Erythroblast (primary cell): ENCODE data around the gene INF2.

Source experiments
- DNase-seq, 2 experiments: peaks; one replicate each; lab custom pipeline; 2025; lab: John Stamatoyannopoulos, UW
- GATA1 ChIP-seq: IDR thresholded peaks from 2 replicates; pipeline ENCODE4 v1.6.1; 2011; ENCODE audit warnings: low read depth, mild to moderate bottlenecking, control low read depth, low read length, moderate library complexity
- POLR2A ChIP-seq: IDR thresholded peaks from 2 replicates; pipeline ENCODE4 v1.6.1; 2011; ENCODE audit warnings: mild to moderate bottlenecking, low read length

The INF2 gene

DNA sequence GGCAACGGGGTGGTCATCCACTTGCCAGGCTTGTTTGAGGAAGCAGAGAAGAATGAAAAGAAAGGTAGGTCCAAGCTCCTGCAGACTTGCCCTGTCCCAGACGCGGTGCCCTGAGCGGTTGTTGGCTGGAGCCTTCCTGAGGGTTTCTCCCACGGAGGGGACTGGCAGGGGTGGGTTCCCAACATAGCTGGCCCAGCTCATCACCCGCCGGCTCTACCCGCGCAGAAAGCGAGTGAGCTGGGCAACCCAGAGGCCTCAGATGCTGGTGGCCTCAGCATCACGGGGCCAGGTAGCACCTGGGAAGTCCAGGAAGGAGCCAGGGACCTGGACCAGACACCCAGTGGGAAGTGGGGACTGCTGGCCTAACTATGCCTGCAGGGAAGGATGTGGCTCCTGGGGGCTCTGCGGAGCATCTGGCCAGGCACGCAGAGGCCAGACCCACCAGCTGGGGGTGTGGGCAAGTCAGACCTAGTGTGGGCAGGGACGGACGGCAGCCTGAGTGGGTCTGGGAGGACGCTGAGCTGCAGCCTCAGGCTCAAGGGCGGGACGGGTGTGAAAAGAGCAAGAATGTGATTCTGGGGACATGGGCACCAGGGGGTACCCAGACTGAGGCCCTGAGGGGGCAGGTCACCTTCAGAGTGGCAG is 49.1 kb downstream of the INF2 start:
- no peak for TF ChIP-seq GATA1
- TF ChIP-seq POLR2A: no peak
- no peak for DNase-seq

DNA sequence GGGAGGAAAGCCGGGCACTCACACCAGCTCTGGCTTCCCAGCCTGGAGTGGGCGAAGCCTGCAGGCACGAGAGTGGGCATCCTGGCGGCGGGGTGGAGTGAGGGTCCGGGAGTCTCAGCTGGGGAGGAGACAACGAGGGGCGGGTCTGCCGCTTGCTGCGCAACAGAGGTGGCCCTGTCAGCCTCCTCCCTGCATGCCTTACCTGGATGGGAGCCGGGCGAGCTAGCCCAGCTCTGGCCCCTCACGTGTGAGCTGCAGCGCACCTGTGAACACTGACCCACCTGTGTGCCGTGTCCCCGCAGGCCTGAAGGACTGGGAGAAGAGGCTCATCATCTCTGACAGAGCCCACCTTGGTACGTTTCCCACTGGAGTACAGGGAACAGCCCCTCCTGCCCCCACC is 49.6 kb downstream of the INF2 start:
- DNase-seq: no peak
- TF ChIP-seq GATA1 (no peak), POLR2A (no peak)

DNA sequence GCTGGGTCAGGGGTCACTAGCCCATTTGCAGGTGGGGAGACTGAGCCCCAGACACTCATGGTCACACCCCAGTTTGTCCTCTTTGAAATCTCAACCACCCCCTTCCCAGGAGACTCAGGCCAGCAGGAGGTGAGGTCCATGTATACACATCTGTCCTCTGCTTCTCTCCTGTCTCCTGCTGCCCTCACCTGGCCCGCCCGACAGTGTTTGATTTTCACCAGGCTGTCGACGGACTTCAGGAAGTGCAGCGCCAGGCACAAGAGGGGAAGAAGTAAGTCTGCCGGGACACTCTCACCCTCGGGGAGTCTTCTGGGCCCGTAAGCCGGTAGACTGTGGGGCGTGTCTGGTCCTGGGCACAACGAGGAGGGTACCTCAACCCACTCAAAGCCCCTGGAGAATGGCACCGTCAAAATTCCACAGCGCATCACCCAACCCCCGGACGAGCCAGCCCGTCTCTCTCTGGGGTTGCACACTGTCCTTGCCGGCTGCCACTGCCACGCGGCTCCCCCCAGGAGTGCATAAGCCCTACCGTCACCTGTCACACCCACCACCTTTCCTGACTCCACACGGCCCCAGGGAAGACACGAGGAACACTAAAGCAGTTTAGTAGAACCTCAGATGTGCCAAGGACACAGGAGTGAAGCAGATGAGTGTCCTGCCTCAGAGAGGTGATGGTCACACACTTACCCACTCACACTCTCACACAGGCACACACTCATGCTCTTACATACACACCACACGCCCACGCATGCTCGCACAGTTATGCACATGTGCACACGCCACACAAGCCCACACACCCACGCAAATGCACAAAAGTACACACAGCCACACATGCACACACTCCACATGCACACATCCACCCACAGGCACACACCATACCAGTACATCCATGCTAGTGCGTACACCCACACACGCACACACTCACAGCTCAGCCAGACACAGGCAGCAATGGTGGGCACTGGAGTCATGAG is 50.4 kb downstream of the INF2 start:
- TF ChIP-seq POLR2A: no peak
- no peak for TF ChIP-seq GATA1
- no peak for DNase-seq

DNA sequence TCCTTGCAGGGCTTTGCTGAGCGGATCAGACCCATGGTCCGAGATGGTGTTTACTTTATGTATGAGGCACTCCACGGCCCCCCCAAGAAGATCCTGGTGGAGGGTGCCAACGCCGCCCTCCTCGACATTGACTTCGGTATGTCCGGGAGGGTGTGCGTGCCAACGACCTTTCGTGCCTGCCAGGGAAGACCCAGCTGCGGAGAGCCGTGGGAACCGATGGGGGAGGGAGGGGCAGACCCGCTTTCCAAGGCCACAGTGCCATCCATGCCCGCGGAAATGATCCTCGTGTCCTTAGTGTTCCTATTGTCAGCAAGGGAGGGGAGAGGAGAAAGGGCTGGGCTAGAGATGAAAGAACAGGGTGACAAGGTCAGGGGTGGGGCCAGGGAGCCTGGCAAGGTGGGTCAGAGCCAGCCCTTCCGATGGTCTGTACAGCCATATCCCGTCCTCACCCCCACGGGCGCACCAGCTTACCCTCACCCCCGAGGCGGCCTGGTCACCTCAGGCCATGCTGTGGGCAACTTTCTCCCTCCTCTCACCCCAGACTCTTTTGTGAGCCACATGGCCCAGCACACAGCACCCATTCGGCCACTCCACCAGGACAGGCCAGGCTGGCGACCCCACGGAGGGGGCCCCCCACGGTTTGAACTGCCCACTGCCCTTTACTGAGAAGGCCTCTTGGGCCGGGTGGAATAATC is 51.8 kb downstream of the INF2 start:
- no peak for DNase-seq
- TF ChIP-seq GATA1 (no peak), POLR2A (no peak)

DNA sequence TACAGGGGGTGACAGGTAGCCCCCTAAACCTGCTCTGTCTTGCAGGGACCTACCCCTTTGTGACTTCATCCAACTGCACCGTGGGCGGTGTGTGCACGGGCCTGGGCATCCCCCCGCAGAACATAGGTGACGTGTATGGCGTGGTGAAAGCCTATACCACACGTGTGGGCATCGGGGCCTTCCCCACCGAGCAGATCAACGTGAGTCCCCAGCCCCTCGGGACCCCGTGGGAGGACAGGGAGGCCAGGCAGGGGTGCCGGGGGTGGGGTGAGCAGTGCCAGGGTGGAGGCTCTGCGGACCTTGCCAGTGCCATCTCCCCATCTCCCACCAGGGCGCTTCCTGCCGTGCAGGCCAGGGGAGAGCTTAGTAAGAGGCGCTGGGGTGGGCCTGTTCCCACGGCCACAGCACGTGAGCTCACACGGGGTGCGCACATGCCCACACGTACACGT is 52.4 kb downstream of the INF2 start:
- no peak for DNase-seq
- TF ChIP-seq POLR2A (no peak), GATA1 (no peak)

DNA sequence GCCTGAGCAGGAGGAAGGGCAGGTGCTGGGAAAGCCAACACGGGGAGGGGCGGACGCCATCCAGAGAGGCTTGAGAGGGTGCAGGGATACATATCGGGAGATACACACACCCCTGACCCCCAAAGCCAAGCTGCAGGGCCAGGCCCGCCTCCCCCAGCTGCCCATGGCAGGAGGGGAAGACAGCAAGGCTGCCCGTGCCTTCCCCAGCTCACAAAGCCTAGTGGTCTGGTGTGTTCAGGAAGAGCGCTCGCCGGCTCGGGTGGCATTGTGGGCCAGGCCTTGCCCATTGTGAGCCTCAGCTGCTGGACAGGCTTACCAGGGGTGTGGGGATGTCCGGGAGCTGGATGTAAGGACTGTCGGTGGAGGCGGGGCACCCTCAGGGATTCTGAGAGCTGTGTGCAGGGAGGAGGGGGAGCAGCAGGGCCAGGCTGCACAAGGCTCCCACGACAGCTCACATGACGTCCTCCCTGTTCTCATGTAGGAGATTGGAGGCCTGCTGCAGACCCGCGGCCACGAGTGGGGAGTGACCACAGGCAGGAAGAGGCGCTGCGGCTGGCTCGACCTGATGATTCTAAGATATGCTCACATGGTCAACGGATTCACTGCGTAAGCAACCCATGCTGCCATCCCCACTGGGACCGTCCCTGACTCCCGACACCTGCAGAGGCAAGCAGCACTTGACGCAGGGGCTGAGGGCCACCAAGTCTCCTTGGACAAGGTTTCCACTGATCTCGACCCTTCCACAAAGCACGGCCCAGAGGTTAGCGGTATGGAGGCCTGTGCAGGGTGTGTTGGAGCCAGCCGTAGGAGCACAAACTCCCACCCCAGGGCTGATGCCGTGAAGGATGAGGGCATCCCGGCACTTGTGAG is 53.4 kb downstream of the INF2 start:
- no peak for DNase-seq
- TF ChIP-seq GATA1: no peak
- TF ChIP-seq POLR2A: no peak

DNA sequence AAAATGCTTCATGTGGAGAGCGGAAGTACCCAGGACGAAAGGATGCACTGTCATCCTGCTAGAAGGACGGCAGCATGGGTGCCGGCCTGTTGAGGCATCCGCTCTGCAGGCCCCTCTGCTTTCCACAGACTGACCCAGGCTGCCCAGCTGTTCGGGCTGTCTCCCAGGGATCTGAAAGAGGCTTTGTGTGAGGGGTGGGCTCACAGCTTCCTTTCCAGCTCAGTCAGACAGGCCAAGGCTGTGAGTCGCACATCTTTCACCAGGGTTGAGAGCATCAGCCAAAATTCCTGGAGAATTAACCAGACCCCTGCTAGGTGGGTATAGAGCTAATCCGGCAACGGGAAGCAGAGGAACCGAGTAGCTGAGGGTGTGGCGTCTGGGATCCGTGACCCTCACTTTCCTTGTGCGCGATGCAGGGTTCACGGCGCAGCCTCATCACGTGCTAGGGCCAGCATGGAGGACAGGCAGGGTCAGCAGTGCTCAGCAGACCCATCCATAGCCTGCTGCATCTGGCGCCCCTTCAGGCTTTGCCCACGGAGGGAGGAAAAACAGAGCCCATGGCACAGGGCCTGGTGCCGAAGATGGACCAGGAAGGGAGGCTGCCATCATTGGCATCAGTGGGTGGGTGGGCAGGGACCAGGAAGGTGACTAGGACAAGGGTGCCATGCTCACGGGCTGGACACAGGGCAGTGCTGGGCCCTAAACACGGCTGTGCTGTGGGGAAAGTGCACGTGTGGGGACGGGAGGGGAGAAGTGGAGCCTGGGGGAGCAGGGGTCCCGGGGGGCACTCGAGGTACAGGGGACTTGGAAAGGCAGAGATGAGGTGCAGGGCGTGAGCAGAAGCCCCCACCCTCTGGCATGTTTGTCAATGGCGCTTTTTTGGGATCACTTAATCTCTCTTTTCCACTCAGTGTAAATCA is 54.3 kb downstream of the INF2 start:
- TF ChIP-seq POLR2A: no peak
- TF ChIP-seq GATA1: no peak
- no peak for DNase-seq

DNA sequence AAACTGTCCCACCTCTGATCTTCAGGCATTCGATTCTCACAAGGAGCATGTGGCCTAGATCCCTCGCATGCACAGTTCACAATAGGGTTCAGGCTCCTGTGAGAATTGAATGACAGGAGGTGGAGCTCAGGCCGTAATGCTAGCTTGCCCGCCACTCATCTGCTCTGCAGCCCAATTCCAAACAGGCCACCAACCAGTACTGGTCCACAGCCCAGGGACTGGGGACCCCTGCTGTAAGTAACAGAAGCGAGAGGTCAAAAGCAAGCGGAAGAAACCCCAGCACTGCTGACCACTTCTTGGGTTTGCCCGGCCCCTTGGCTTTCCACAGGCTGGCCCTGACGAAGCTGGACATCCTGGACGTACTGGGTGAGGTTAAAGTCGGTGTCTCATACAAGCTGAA is 55.1 kb downstream of the INF2 start:
- DNase-seq: no peak
- TF ChIP-seq POLR2A: no peak

DNA sequence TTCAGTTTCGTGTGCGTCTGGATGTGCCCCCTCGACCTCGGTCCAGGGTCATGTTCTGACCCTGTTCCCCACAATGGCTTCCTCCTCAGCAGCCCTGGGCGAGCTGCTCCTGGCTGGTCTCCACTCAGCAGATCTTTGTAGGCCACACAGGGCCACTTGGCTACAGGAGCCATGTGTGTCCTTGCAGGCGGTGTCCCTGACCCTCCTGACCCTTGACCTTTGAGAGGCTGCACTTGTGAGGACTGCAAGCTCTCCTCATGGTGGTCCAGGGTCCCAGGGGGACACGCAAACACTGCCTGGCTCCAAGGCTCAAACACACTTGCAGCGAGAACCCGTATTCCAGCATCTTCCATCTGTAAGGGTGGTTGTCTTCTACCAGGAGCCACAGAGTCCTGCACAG is 56.0 kb downstream of the INF2 start:
- TF ChIP-seq POLR2A (no peak), GATA1 (no peak)
- DNase-seq: no peak

DNA sequence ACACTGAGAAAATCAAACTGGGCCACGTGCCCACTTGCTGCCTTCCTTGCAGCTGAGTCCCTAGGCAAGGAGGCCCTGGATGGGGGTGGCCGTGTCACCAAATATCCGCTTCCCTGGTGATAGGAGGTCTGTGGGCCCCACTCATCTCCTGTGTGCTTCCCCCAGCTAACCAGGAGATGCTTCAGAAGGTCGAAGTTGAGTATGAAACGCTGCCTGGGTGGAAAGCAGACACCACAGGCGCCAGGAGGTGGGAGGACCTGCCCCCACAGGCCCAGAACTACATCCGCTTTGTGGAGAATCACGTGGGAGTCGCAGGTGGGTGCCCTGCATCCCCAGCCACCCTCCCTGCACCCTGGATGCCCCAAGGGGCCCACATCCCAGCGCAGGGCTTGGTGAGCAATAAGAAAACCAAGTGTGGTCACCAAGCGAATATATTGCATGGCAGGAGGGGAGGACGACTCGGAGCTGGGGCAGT is 56.7 kb downstream of the INF2 start:
- no peak for TF ChIP-seq POLR2A
- no peak for TF ChIP-seq GATA1
- no peak for DNase-seq

DNA sequence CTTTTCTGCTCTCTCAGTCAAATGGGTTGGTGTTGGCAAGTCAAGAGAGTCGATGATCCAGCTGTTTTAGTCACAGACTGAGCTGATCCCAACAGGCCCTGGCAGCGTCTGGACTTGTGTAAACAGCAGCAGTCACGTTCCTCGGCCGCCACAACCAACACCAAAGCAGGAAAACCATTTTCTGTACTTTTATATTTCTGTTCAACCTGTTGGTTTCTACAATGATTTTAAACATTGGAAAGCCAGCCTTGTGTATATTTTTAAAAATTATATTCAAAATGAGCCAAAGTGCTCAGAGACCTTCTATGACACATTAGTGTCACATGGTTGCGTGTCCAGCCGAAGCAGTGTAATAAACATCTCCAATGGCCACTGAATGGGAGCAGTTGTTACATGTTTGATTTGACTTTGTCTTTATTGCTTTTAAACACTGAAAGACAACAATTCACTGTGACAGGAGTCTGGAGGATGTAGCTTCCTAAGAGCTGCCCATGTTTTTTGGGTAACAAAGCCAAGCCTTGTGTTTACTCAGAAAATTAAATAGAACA is 57.6 kb downstream of the INF2 start:
- TF ChIP-seq POLR2A (no peak), GATA1 (no peak)
- DNase-seq: no peak

DNA sequence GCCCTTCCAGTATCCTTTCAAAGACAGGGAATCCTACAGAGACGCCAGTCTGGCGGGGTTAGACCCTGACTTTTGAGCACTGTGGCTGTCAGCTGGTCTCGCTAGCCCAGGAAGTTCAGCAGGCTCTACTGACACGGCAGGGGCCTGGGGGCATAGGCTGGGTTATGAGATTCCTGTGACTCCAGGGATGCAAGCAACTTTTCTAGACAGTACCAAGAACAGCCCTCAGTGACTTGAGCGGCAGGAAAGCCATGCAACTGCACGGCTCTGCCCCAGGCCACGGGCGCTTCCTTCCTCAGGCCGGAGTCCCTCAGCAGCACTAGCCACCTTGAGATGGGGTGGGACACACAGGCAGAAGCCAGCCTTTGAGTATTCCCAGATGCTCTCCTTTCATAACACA is 58.5 kb downstream of the INF2 start:
- DNase-seq: no peak
- TF ChIP-seq POLR2A: no peak
- TF ChIP-seq GATA1: no peak
